Effector memory CD4-positive, alpha-beta T cell (primary cell): ENCODE measurements around the gene ZFP90.

Experiments
- DNase-seq, 3 donors: peaks; one replicate each; pipeline ENCODE4 v3.0.0-alpha.2; 2020
- H3K27ac ChIP-seq: 2 replicates; pipeline ENCODE4 v1.7.0; 2013; ENCODE audit warnings: mild to moderate bottlenecking, low read length, moderate library complexity; ENCODE audit not compliant: insufficient read depth, poor library complexity, severe bottlenecking
- H3K27me3 ChIP-seq: replicated peaks from 2 replicates; pipeline ENCODE4 v1.7.0; 2013; ENCODE audit warnings: mild to moderate bottlenecking, low read length; ENCODE audit not compliant: insufficient read depth, control insufficient read depth, poor library complexity, severe bottlenecking
- H3K36me3 ChIP-seq: 2 replicates; pipeline ENCODE4 v1.7.0; 2013; ENCODE audit warnings: mild to moderate bottlenecking, low read length, moderate library complexity; ENCODE audit not compliant: control insufficient read depth, insufficient read depth
- H3K4me1 ChIP-seq: 2 replicates; pipeline ENCODE4 v1.7.0; 2013; ENCODE audit warnings: low read length, mild to moderate bottlenecking; ENCODE audit not compliant: control insufficient read depth, insufficient read depth, poor library complexity, severe bottlenecking
- H3K4me3 ChIP-seq: 2 replicates; pipeline ENCODE4 v1.7.0; 2013; ENCODE audit warnings: low read length, low read depth, mild to moderate bottlenecking; ENCODE audit not compliant: insufficient read depth, poor library complexity, severe bottlenecking
- H3K9me3 ChIP-seq: 2 replicates; pipeline ENCODE4 v1.7.0; 2013; ENCODE audit warnings: mild to moderate bottlenecking, low read length, moderate library complexity; ENCODE audit not compliant: control insufficient read depth

The ZFP90 gene

GRCh38 chr16:68612996-68613395, 73.9 kb downstream of the ZFP90 start:
- no peaks in the 10 kb centered on the region for H3K27me3 ChIP-seq

GRCh38 chr16:68617734-68618133, 78.6 kb downstream of the ZFP90 start:
- no peak for DNase-seq
- H3K4me1 ChIP-seq: no peaks in the 10 kb centered on the region
- no peaks in the 10 kb centered on the region for H3K9me3 ChIP-seq
- no peak overlapping the region for H3K4me3 ChIP-seq
- H3K27ac ChIP-seq: no peak overlapping the region
- H3K36me3 ChIP-seq: no peaks in the 10 kb centered on the region
- H3K27me3 ChIP-seq: no peaks in the 10 kb centered on the region

More at GRCh38 chr16:68612996-68613395, 73.9 kb downstream of the ZFP90 start:
- no peak overlapping the region for H3K27ac ChIP-seq
- H3K36me3 ChIP-seq: no peaks in the 10 kb centered on the region
- no peak for DNase-seq
- no peaks in the 10 kb centered on the region for H3K4me1 ChIP-seq
- H3K9me3 ChIP-seq: no peaks in the 10 kb centered on the region
- H3K4me3 ChIP-seq: no peak overlapping the region
